Activated CD4-positive, alpha-beta T cell treated with anti-CD3 and anti-CD28 coated beads, Interleukin-2, amount 10 ng/mL, durations not matched to agents 24 days and 14 days (primary cell): ENCODE measurements around the gene SETDB1. TPM values are rescaled to one million over a fixed set of nuclear protein-coding genes. Genes with fewer than 3 reads are reported as not detected.
A peak's percentile ranks its signal among the peaks of the same experiment; 100 is the strongest.
"Not testable (repeated sequence)": the region's sequence is repeated elsewhere in the genome, so short reads cannot be mapped to it uniquely, and the experiment has no call there.

Experiments used
- DNase-seq: peaks from one replicate; pipeline ENCODE4 v3.0.0; 2022
- H3K27ac Mint-ChIP-seq: one replicate; pipeline ENCODE4 v1.8.0; 2022; ENCODE audit warnings: mild to moderate bottlenecking, mixed read lengths
- H3K27me3 Mint-ChIP-seq: one replicate; pipeline ENCODE4 v1.8.0; 2022; ENCODE audit warnings: mixed read lengths
- H3K36me3 Mint-ChIP-seq: one replicate; pipeline ENCODE4 v1.8.0; 2022; ENCODE audit warnings: low read depth, mild to moderate bottlenecking, mixed read lengths
- H3K4me1 Mint-ChIP-seq: one replicate; pipeline ENCODE4 v1.8.0; 2021; ENCODE audit warnings: mixed read lengths
- H3K4me3 Mint-ChIP-seq: one replicate; pipeline ENCODE4 v1.8.0; 2022; ENCODE audit warnings: mild to moderate bottlenecking, moderate library complexity, mixed read lengths
- H3K9me3 Mint-ChIP-seq: one replicate; pipeline ENCODE4 v1.8.0; 2021; ENCODE audit warnings: mixed read lengths
- intact Hi-C: fragments of 100-400 bp; cut with micrococcal nuclease; formaldehyde crosslinking; loops from one replicate; pipeline ENCODE4 v1.15.1; 2023
- total RNA-seq: library from RNA; stranded (reverse); gene quantifications from 2 replicates; pipeline ENCODE4 v1.2.3, GENCODE V29; 2022

Gene SETDB1
- total RNA-seq, 1 donor from 2014 or later: 62.3 TPM

GRCh38 chr1:150906813-150907212, 19.4 kb upstream of the SETDB1 start:
- no peak overlapping the region for H3K4me3 Mint-ChIP-seq
- H3K4me1 Mint-ChIP-seq: peaks cover 4% of the 10 kb centered on the region
- peaks cover 2% of the 10 kb centered on the region for H3K27me3 Mint-ChIP-seq
- no peak for DNase-seq
- H3K27ac Mint-ChIP-seq: peak overlapping the region; percentile 15
- no peaks in the 10 kb centered on the region for H3K36me3 Mint-ChIP-seq
- H3K9me3 Mint-ChIP-seq: peaks cover 3% of the 10 kb centered on the region
- intact Hi-C loops: no loop called here

- H3K9me3 Mint-ChIP-seq: peaks cover 3% of the 10 kb centered on the region
- no peak overlapping the region for H3K27ac Mint-ChIP-seq
- intact Hi-C loops: no loop called here
- no peak overlapping the region for H3K4me3 Mint-ChIP-seq
- H3K36me3 Mint-ChIP-seq: no peaks in the 10 kb centered on the region
- no peak for DNase-seq
- no peaks in the 10 kb centered on the region for H3K27me3 Mint-ChIP-seq
- H3K4me1 Mint-ChIP-seq: peaks cover 4% of the 10 kb centered on the region
Measured at GRCh38 chr1:150909585-150910180, 16.5 kb upstream of the SETDB1 start.

- Mint-ChIP-seq H3K27me3 (no peaks in the 10 kb centered on the region), H3K9me3 (peaks cover 3% of the 10 kb centered on the region), H3K4me1 (no peaks in the 10 kb centered on the region), H3K36me3 (no peaks in the 10 kb centered on the region), H3K27ac (no peak overlapping the region), H3K4me3 (no peak overlapping the region)
- no peak for DNase-seq
- intact Hi-C loops: no loop called here
Measured at GRCh38 chr1:150912623-150913022, 13.5 kb upstream of the SETDB1 start.

GRCh38 chr1:150917387-150917786, 8.8 kb upstream of the SETDB1 start:
- no peak for DNase-seq
- no peak overlapping the region for H3K27ac Mint-ChIP-seq
- H3K9me3 Mint-ChIP-seq: no peaks in the 10 kb centered on the region
- no peaks in the 10 kb centered on the region for H3K27me3 Mint-ChIP-seq
- intact Hi-C loops: no loop called here
- peaks cover 5% of the 10 kb centered on the region for H3K4me1 Mint-ChIP-seq
- no peak overlapping the region for H3K4me3 Mint-ChIP-seq
- no peaks in the 10 kb centered on the region for H3K36me3 Mint-ChIP-seq

GRCh38 chr1:150922519-150922975, 3.6 kb upstream of the SETDB1 start:
- Mint-ChIP-seq H3K4me3 (peak overlapping the region; percentile 21), H3K27me3 (no peaks in the 10 kb centered on the region), H3K4me1 (peaks cover 21% of the 10 kb centered on the region), H3K36me3 (peaks cover 8% of the 10 kb centered on the region), H3K9me3 (no peaks in the 10 kb centered on the region), H3K27ac (no peak overlapping the region)
- DNase-seq: peak; percentile 92
- intact Hi-C loops: loop anchor here (1.0 to 2.0 kb wide), 6 partner anchors 32 to 226 kb away; partner anchors contain the start of genes ARNT, CTSS and GOLPH3L

- Mint-ChIP-seq H3K9me3 (no peaks in the 10 kb centered on the region), H3K36me3 (peaks cover 31% of the 10 kb centered on the region), H3K4me1 (peaks cover 28% of the 10 kb centered on the region), H3K4me3 (peak overlapping the region; percentile 93), H3K27me3 (no peaks in the 10 kb centered on the region), H3K27ac (peak overlapping the region; percentile 97)
- intact Hi-C loops: no loop called here
- DNase-seq: peak; percentile 65
Measured at GRCh38 chr1:150925080-150925479, 1.1 kb upstream of the SETDB1 start.

- intact Hi-C loops: loop anchor here (2.0 kb wide), 1 partner anchor 299 kb away; the partner anchor contains the start of gene ENSA
- H3K27me3 Mint-ChIP-seq: no peaks in the 10 kb centered on the region
- H3K9me3 Mint-ChIP-seq: peaks cover 5% of the 10 kb centered on the region
- H3K36me3 Mint-ChIP-seq: peaks cover 54% of the 10 kb centered on the region
- H3K4me3 Mint-ChIP-seq: peak overlapping the region; percentile 93
- H3K27ac Mint-ChIP-seq: no peak overlapping the region
- no peak for DNase-seq
- H3K4me1 Mint-ChIP-seq: peaks cover 21% of the 10 kb centered on the region
Measured at GRCh38 chr1:150927624-150928023, 1.5 kb downstream of the SETDB1 start.

GRCh38 chr1:150928286-150928685, 2.1 kb downstream of the SETDB1 start:
- Mint-ChIP-seq H3K4me3 (peak overlapping the region; percentile 58), H3K9me3 (peaks cover 7% of the 10 kb centered on the region)
- intact Hi-C loops: no loop called here

GRCh38 chr1:150928775-150929174, 2.6 kb downstream of the SETDB1 start:
- H3K27ac Mint-ChIP-seq, H3K9me3 Mint-ChIP-seq, H3K4me3 Mint-ChIP-seq, intact Hi-C loops, DNase-seq, H3K27me3 Mint-ChIP-seq: not testable (repeated sequence)
- Mint-ChIP-seq H3K4me1 (peaks cover 18% of the 10 kb centered on the region), H3K36me3 (peaks cover 57% of the 10 kb centered on the region)

More at GRCh38 chr1:150928286-150928685, 2.1 kb downstream of the SETDB1 start:
- Mint-ChIP-seq H3K36me3 (peaks cover 57% of the 10 kb centered on the region), H3K27me3 (no peaks in the 10 kb centered on the region), H3K27ac (peak overlapping the region; percentile 47), H3K4me1 (peaks cover 18% of the 10 kb centered on the region)
- DNase-seq: no peak

GRCh38 chr1:150931773-150932172, 5.6 kb downstream of the SETDB1 start:
- peaks cover 13% of the 10 kb centered on the region for H3K4me1 Mint-ChIP-seq
- intact Hi-C loops: no loop called here
- H3K4me3 Mint-ChIP-seq: no peak overlapping the region
- H3K9me3 Mint-ChIP-seq: peaks cover 7% of the 10 kb centered on the region
- DNase-seq: no peak
- no peaks in the 10 kb centered on the region for H3K27me3 Mint-ChIP-seq
- peaks cover 72% of the 10 kb centered on the region for H3K36me3 Mint-ChIP-seq
- H3K27ac Mint-ChIP-seq: no peak overlapping the region

- H3K27me3 Mint-ChIP-seq: no peaks in the 10 kb centered on the region
- H3K4me3 Mint-ChIP-seq: no peak overlapping the region
- peaks cover 3% of the 10 kb centered on the region for H3K4me1 Mint-ChIP-seq
- no peaks in the 10 kb centered on the region for H3K9me3 Mint-ChIP-seq
- H3K36me3 Mint-ChIP-seq: peaks cover 67% of the 10 kb centered on the region
- intact Hi-C loops: no loop called here
- H3K27ac Mint-ChIP-seq: peak overlapping the region; percentile 57
- DNase-seq: no peak
Measured at GRCh38 chr1:150944856-150945255, 18.7 kb downstream of the SETDB1 start.

- no peak for DNase-seq
- Mint-ChIP-seq H3K27me3 (no peaks in the 10 kb centered on the region), H3K36me3 (peaks cover 65% of the 10 kb centered on the region), H3K27ac (no peak overlapping the region), H3K9me3 (no peaks in the 10 kb centered on the region), H3K4me3 (no peak overlapping the region), H3K4me1 (peaks cover 5% of the 10 kb centered on the region)
- intact Hi-C loops: no loop called here
Measured at GRCh38 chr1:150954708-150955107, 28.5 kb downstream of the SETDB1 start.

- no peak for DNase-seq
- H3K4me3 Mint-ChIP-seq: no peak overlapping the region
- no peaks in the 10 kb centered on the region for H3K9me3 Mint-ChIP-seq
- intact Hi-C loops: no loop called here
- no peaks in the 10 kb centered on the region for H3K27me3 Mint-ChIP-seq
- H3K4me1 Mint-ChIP-seq: peaks cover 5% of the 10 kb centered on the region
- no peak overlapping the region for H3K27ac Mint-ChIP-seq
- H3K36me3 Mint-ChIP-seq: peaks cover 64% of the 10 kb centered on the region
Measured at GRCh38 chr1:150955280-150955679, 29.1 kb downstream of the SETDB1 start.

GRCh38 chr1:150957666-150958065, 31.5 kb downstream of the SETDB1 start:
- DNase-seq: no peak
- peaks cover 68% of the 10 kb centered on the region for H3K36me3 Mint-ChIP-seq

GRCh38 chr1:150960646-150961045, 34.5 kb downstream of the SETDB1 start:
- peaks cover 72% of the 10 kb centered on the region for H3K36me3 Mint-ChIP-seq

More at GRCh38 chr1:150957666-150958065, 31.5 kb downstream of the SETDB1 start:
- H3K27me3 Mint-ChIP-seq: no peaks in the 10 kb centered on the region
- H3K4me1 Mint-ChIP-seq: peaks cover 11% of the 10 kb centered on the region
- H3K9me3 Mint-ChIP-seq: no peaks in the 10 kb centered on the region
- H3K27ac Mint-ChIP-seq: no peak overlapping the region
- no peak overlapping the region for H3K4me3 Mint-ChIP-seq
- intact Hi-C loops: no loop called here

More at GRCh38 chr1:150960646-150961045, 34.5 kb downstream of the SETDB1 start:
- Mint-ChIP-seq H3K27ac (no peak overlapping the region), H3K27me3 (no peaks in the 10 kb centered on the region), H3K4me3 (no peak overlapping the region), H3K4me1 (peaks cover 11% of the 10 kb centered on the region), H3K9me3 (no peaks in the 10 kb centered on the region)
- no peak for DNase-seq
- intact Hi-C loops: no loop called here
